H1 (cell line): Measurements from ENCODE around the gene OR5K2. TPM values are rescaled to one million over a fixed set of nuclear protein-coding genes. Genes with fewer than 3 reads are reported as not detected.

Experiments used
- CTCF ChIA-PET: fragments of 300-600 bp; sonication (Branson Sonifier 250); formaldehyde crosslinking; loops from one replicate; lab custom pipeline; 2021; ENCODE audit not compliant: partially characterized antibody; lab: Charles Lee
- POLR2A ChIA-PET: fragments of 300-600 bp; sonication (Branson Sonifier 250); formaldehyde crosslinking; loops from one replicate; lab custom pipeline; 2021; ENCODE audit warnings: inconsistent platforms; ENCODE audit not compliant: partially characterized antibody; lab: Charles Lee
- DNase-seq, 2 experiments: peaks; one replicate each; pipeline versions ENCODE4 v3.0.0 to v3.0.0-alpha.2; 2010 to 2022; ENCODE audit warnings: low spot score in 2 of 2, low read depth in 1 of 2, mixed read lengths in 1 of 2
- FAIRE-seq: peaks from 2 replicates; lab custom pipeline; 2011; peaks lifted over from hg19 to GRCh38; lab: Jason Lieb, UNC
- H2AFZ ChIP-seq: 2 replicates; pipeline ENCODE4 v1.8.1; 2012; ENCODE audit warnings: low read length, inconsistent platforms
- H2AK5ac ChIP-seq: 2 replicates; pipeline ENCODE4 v1.6.1; 2013; ENCODE audit warnings: low read depth, low read length
- H2BK120ac ChIP-seq: replicated peaks from 2 replicates; pipeline ENCODE3; 2013; ENCODE audit warnings: low read depth, low read length, inconsistent platforms
- H2BK12ac ChIP-seq: 2 replicates; pipeline ENCODE4 v1.6.1; 2013; ENCODE audit warnings: low read depth, low read length
- H2BK15ac ChIP-seq: 2 replicates; pipeline ENCODE4 v1.6.1; 2013; ENCODE audit warnings: low read length
- H2BK20ac ChIP-seq: 2 replicates; pipeline ENCODE4 v1.6.1; 2013; ENCODE audit warnings: low read length
- H2BK5ac ChIP-seq: 2 replicates; pipeline ENCODE4 v1.6.1; 2013; ENCODE audit warnings: low read depth, low read length
- H3K14ac ChIP-seq: 2 replicates; pipeline ENCODE4 v1.6.1; 2013; ENCODE audit warnings: inconsistent platforms; ENCODE audit not compliant: insufficient read length
- H3K18ac ChIP-seq: 2 replicates; pipeline ENCODE4 v1.6.1; 2013; ENCODE audit warnings: low read length; ENCODE audit errors: extremely low read depth
- H3K23ac ChIP-seq: 2 replicates; pipeline ENCODE4 v1.6.1; 2013; ENCODE audit warnings: inconsistent platforms; ENCODE audit not compliant: insufficient read length
- H3K23me2 ChIP-seq: 2 replicates; pipeline ENCODE4 v1.6.1; 2013; ENCODE audit warnings: low read depth, low read length
- H3K27ac ChIP-seq: 2 replicates; pipeline ENCODE4 v1.6.1; 2011; ENCODE audit warnings: low read depth, low read length, inconsistent platforms
- H3K27me3 ChIP-seq, 4 experiments: replicated peaks in 1 of 4; 1 replicate in 1 of 4; 2 replicates in 3 of 4; pipeline versions ENCODE4 v1.6.1 to v1.8.1; 2011 to 2013; ENCODE audit warnings: low read length in 3 of 4, mild to moderate bottlenecking in 3 of 4, inconsistent platforms in 2 of 4, mixed read lengths in 2 of 4, moderate library complexity in 1 of 4; ENCODE audit not compliant: control insufficient read depth in 3 of 4, insufficient read depth in 3 of 4; ENCODE audit errors: extremely low read depth in 1 of 4
- H3K36me3 ChIP-seq, 4 experiments: 2 replicates each; pipeline versions ENCODE4 v1.6.1 to v1.8.1; 2011 to 2013; ENCODE audit warnings: mild to moderate bottlenecking in 4 of 4, low read length in 3 of 4, moderate library complexity in 2 of 4, control low read depth in 1 of 4, inconsistent platforms in 1 of 4; ENCODE audit not compliant: insufficient read depth in 4 of 4, control insufficient read depth in 2 of 4
- H3K4ac ChIP-seq: replicated peaks from 2 replicates; pipeline ENCODE3; 2013; ENCODE audit warnings: low read length, low read depth, mixed read lengths, inconsistent platforms; ENCODE audit not compliant: insufficient read length
- H3K4me1 ChIP-seq, 4 experiments: replicated peaks in 1 of 4; 1 replicate in 1 of 4; 2 replicates in 3 of 4; pipeline versions ENCODE4 v1.6.1 to v1.8.1; 2011 to 2013; ENCODE audit warnings: low read length in 3 of 4, inconsistent platforms in 2 of 4, mixed read lengths in 1 of 4; ENCODE audit not compliant: insufficient read depth in 4 of 4, control insufficient read depth in 3 of 4
- H3K4me2 ChIP-seq, 2 experiments: 2 replicates each; pipeline versions ENCODE4 v1.6.1 to v1.8.1; 2011 to 2013; ENCODE audit warnings: low read depth in 2 of 2, low read length in 2 of 2, control low read depth in 1 of 2, inconsistent platforms in 1 of 2, mild to moderate bottlenecking in 1 of 2; ENCODE audit not compliant: insufficient read depth in 1 of 2
- H3K4me3 ChIP-seq, 4 experiments: fragments of 200-600, 300-600 bp in 1 of 4; sonication (generic), shearing (Covaris generic), sonication (Bioruptor Twin) in 1 of 4; 2 replicates each; pipeline versions ENCODE4 v1.5.1 to v1.8.1; 2011 to 2016; ENCODE audit warnings: low read length in 4 of 4, low read depth in 3 of 4, control low read depth in 2 of 4, inconsistent platforms in 2 of 4, mild to moderate bottlenecking in 2 of 4, mixed read lengths in 1 of 4, moderate library complexity in 1 of 4; ENCODE audit not compliant: insufficient read depth in 2 of 4; ENCODE audit errors: extremely low read depth in 1 of 4
- H3K56ac ChIP-seq: replicated peaks from 2 replicates; pipeline ENCODE3; 2013; ENCODE audit warnings: low read depth, mild to moderate bottlenecking, mixed read lengths, low read length, inconsistent platforms; ENCODE audit not compliant: insufficient read length
- H3K79me1 ChIP-seq: 2 replicates; pipeline ENCODE4 v1.6.1; 2013; ENCODE audit warnings: low read depth, low read length, control low read depth
- H3K79me2 ChIP-seq, 2 experiments: 2 replicates each; pipeline versions ENCODE4 v1.6.1 to v1.8.1; 2012 to 2013; ENCODE audit warnings: low read length in 2 of 2, mild to moderate bottlenecking in 2 of 2, inconsistent platforms in 1 of 2; ENCODE audit not compliant: insufficient read depth in 2 of 2, control insufficient read depth in 1 of 2
- H3K9ac ChIP-seq, 4 experiments: replicated peaks in 1 of 4; 1 replicate in 1 of 4; 2 replicates in 3 of 4; pipeline versions ENCODE4 v1.6.1 to v1.8.1; 2011 to 2013; ENCODE audit warnings: low read depth in 3 of 4, low read length in 3 of 4, control low read depth in 2 of 4, mild to moderate bottlenecking in 2 of 4, moderate library complexity in 2 of 4, inconsistent platforms in 1 of 4; ENCODE audit errors: extremely low read depth in 1 of 4
- H3K9me3 ChIP-seq, 2 experiments: 2 replicates each; pipeline versions ENCODE4 v1.6.1 to v1.8.1; 2012 to 2013; ENCODE audit warnings: mild to moderate bottlenecking in 2 of 2, moderate library complexity in 2 of 2, control low read depth in 1 of 2, inconsistent platforms in 1 of 2, low read depth in 1 of 2, low read length in 1 of 2, mixed read lengths in 1 of 2; ENCODE audit not compliant: insufficient read depth in 2 of 2
- H4K20me1 ChIP-seq, 2 experiments: replicated peaks in 1 of 2; 2 replicates each; pipeline versions ENCODE3 to v1.8.1; 2011 to 2013; ENCODE audit warnings: inconsistent platforms in 2 of 2, low read length in 2 of 2, mild to moderate bottlenecking in 1 of 2; ENCODE audit not compliant: insufficient read depth in 2 of 2, control insufficient read depth in 1 of 2
- H4K5ac ChIP-seq: 2 replicates; pipeline ENCODE4 v1.6.1; 2013; ENCODE audit warnings: low read length, low read depth, mixed read lengths, inconsistent platforms; ENCODE audit not compliant: insufficient read length
- H4K8ac ChIP-seq: 2 replicates; pipeline ENCODE4 v1.8.0; 2013; ENCODE audit warnings: mild to moderate bottlenecking, moderate library complexity, low read length, inconsistent platforms; ENCODE audit not compliant: insufficient read depth; ENCODE audit errors: extremely low read depth
- H4K91ac ChIP-seq: replicated peaks from 2 replicates; pipeline ENCODE3; 2013; ENCODE audit warnings: low read length, mixed read lengths, inconsistent platforms; ENCODE audit not compliant: insufficient read length
- ASH2L ChIP-seq: fragments of 200-600, 300-600 bp; sonication (generic); IDR thresholded peaks from one replicate; pipeline ENCODE4 v1.7.1; 2017; ENCODE audit warnings: low read length
- ATF2 ChIP-seq: IDR thresholded peaks from 2 replicates; pipeline ENCODE4 v1.6.1; 2012; ENCODE audit warnings: low read length, inconsistent platforms
- ATF3 ChIP-seq: IDR thresholded peaks from 2 replicates; pipeline ENCODE4 v1.6.1; 2011; ENCODE audit warnings: low read depth, mild to moderate bottlenecking, low read length; ENCODE audit not compliant: insufficient read depth
- CREB1 ChIP-seq: IDR thresholded peaks from 2 replicates; pipeline ENCODE4 v1.6.1; 2012; ENCODE audit warnings: inconsistent platforms
- CTBP2 ChIP-seq: IDR thresholded peaks from 2 replicates; pipeline ENCODE4 v1.7.0; 2011; ENCODE audit warnings: borderline replicate concordance, mild to moderate bottlenecking, moderate library complexity, mixed read lengths, low read length; ENCODE audit not compliant: insufficient read depth, insufficient read length
- FOSL1 ChIP-seq: IDR thresholded peaks from 2 replicates; pipeline ENCODE4 v1.6.1; 2011; ENCODE audit warnings: mild to moderate bottlenecking, low read depth, low read length, moderate library complexity; ENCODE audit not compliant: insufficient read depth
- RXRA ChIP-seq: IDR thresholded peaks from 2 replicates; pipeline ENCODE4 v1.6.1; 2011; ENCODE audit warnings: low read depth, mild to moderate bottlenecking, low read length, moderate library complexity; ENCODE audit not compliant: insufficient read depth
- TCF12 ChIP-seq: IDR thresholded peaks from 2 replicates; pipeline ENCODE4 v1.6.1; 2011; ENCODE audit warnings: low read depth, mild to moderate bottlenecking, low read length
- ZNF274 ChIP-seq: IDR thresholded peaks from 2 replicates; pipeline ENCODE4 v1.7.0; 2012; ENCODE audit warnings: low read length, borderline replicate concordance; ENCODE audit errors: extremely low read depth
- WGBS, 2 experiments: shearing (Covaris generic) in 1 of 2; methylation state at CpG; one replicate each; pipeline versions ENCODE4 v1.1.6 to v1.1.7; 2013 to 2015; ENCODE audit warnings: low lambda C conversion rate in 2 of 2, mixed read lengths in 2 of 2, inconsistent platforms in 1 of 2, low coverage in 1 of 2, missing lambda C conversion rate in 1 of 2; ENCODE audit not compliant: insufficient replicate concordance in 2 of 2, insufficient coverage in 1 of 2, insufficient read length in 1 of 2; ENCODE audit errors: extremely low coverage in 1 of 2, missing lambda C conversion rate in 1 of 2; 5-methylcytosine and 5-hydroxymethylcytosine counted together
- polyA plus RNA-seq, 7 experiments: library from polyadenylated mRNA; depleted of rRNA in 3 of 7; stranded (reverse) in 5 of 7; unstranded in 2 of 7; fragments of >200 nt in 5 of 7; fragments of 200-250 nt in 2 of 7; gene quantifications; 1 replicate in 5 of 7; 2 replicates in 1 of 7; 4 replicates in 1 of 7; pipeline versions ENCODE4 v1.2.1 to v1.2.3, GENCODE V29; 2011 to 2013; ENCODE audit warnings: missing spikeins in 2 of 7, mixed read lengths in 2 of 7
- total RNA-seq: library from RNA; stranded (reverse); fragmentation: NEBNext Ultra II Directional; extraction: Animal tissue kit (Norgen Biotek cat#: 25700); gene quantifications from 2 replicates; pipeline ENCODE4 v1.2.1, GENCODE V29; 2021

OR5K2 gene
- total and polyA plus RNA-seq, 2 of the 8 experiments (the other 6 are each of a cell fraction or from before 2014, with no cell fraction given): not detected

- no peak within 1 kb of the TSS for H2BK120ac ChIP-seq
- DNase-seq (no peak), FAIRE-seq (no peak)
- POLR2A ChIA-PET: no interaction called here
- no peak within 1 kb of the TSS for H4K91ac ChIP-seq
- H3K23ac ChIP-seq: no peak within 1 kb of the TSS
- no peak within 1 kb of the TSS for H3K56ac ChIP-seq
- H2BK5ac ChIP-seq: no peak within 1 kb of the TSS
- WGBS, 2 experiments: 95% methylated on average over 7 of the region's 7 CpGs; no CpG with 5 or more reads in 1 of the 2 experiments
- H3K27ac ChIP-seq: no peak within 1 kb of the TSS
- H2BK15ac ChIP-seq: no peak within 1 kb of the TSS
- no peaks in the 10 kb centered on the region for H3K9me3 ChIP-seq
- H3K79me1 ChIP-seq: no peaks in the 10 kb centered on the region
- no peaks in the 10 kb centered on the region for H3K79me2 ChIP-seq
- H4K20me1 ChIP-seq: no peaks in the 10 kb centered on the region
- H3K27me3 ChIP-seq: no peaks in the 10 kb centered on the region
- H2BK20ac ChIP-seq: no peak within 1 kb of the TSS
- H3K4ac ChIP-seq: no peak within 1 kb of the TSS
- H3K9ac ChIP-seq: no peak within 1 kb of the TSS
- H4K5ac ChIP-seq: no peak within 1 kb of the TSS
- no peak within 1 kb of the TSS for H3K14ac ChIP-seq
- CTCF ChIA-PET: interaction anchor here (0.6 to 1.3 kb wide), 2 partner anchors 55 to 473 kb away, joined by 3 read pairs; no protein-coding TSS in a partner anchor
- H2BK12ac ChIP-seq: no peak within 1 kb of the TSS
- no peak within 1 kb of the TSS for H4K8ac ChIP-seq
- no peak within 1 kb of the TSS for H3K4me3 ChIP-seq
- H3K4me2 ChIP-seq: no peak within 1 kb of the TSS
- H3K23me2 ChIP-seq: no peaks in the 10 kb centered on the region
- H2AK5ac ChIP-seq: no peak within 1 kb of the TSS
- peak within 1 kb of the TSS; percentile 83; the same call in 1 of the 2 replicates for H2AFZ ChIP-seq
- H3K4me1 ChIP-seq: no peaks in the 10 kb centered on the region
- no peaks in the 10 kb centered on the region for H3K36me3 ChIP-seq
- no peak within 1 kb of the TSS for H3K18ac ChIP-seq
- TF ChIP-seq ASH2L (no peak), CREB1 (no peak), ATF3 (no peak), TCF12 (no peak), ZNF274 (no peak), CTBP2 (no peak), ATF2 (no peak), RXRA (no peak), FOSL1 (no peak)
These were observed 34.3 kb downstream of the OR5K2 start, which contains the start of gene GPR15 for GRCh38 chr3:98531622-98532274. Gene GPR15, plus strand, starts transcription at chr3:98531978. Its CDS starts 56 bp downstream, at chr3:98532034.
